Measurements from ENCODE around the gene VANGL2. TPM values are rescaled to one million over a fixed set of nuclear protein-coding genes. Genes with fewer than 3 reads are reported as not detected.

The VANGL2 gene
- total RNA-seq, 2 experiments from 2014 or later, result 1.5 to 2.6 TPM

GRCh38 chr1:160432371-160432786 lies 32.0 kb downstream of the VANGL2 start:
- TF ChIP-seq EZH2phosphoT487 (IDR thresholded peaks at IDR 0.05; ENCODE audit: borderline replicate concordance, low read depth, low read length) (no peak), CTCF (conservative IDR thresholded peaks at IDR 0.05; ENCODE audit: low read length) (no peak)
- intact Hi-C loops (cut with micrococcal nuclease; ENCODE audit: unreplicated experiment), result no loop called here
- Histone ChIP-seq H3K4me3 (ENCODE audit: low read depth, low read length, poor library complexity, severe bottlenecking) (peak overlapping the region; percentile 11), H4K20me1 (ENCODE audit: insufficient read depth, low read length) (no peaks in the 10 kb centered on the region), H3K79me2 (ENCODE audit: insufficient read depth, low read depth, low read length) (no peaks in the 10 kb centered on the region), H3K9me3 (ENCODE audit: low read length) (peaks cover 33% of the 10 kb centered on the region; the same call in 1 of the 2 replicates), H3K4me1 (ENCODE audit: insufficient read depth, low read length, poor library complexity, severe bottlenecking) (peaks cover 61% of the 10 kb centered on the region), H2AFZ (ENCODE audit: low read length) (peak overlapping the region; percentile 84; the same call in 1 of the 2 replicates), H3K9me2 (ENCODE audit: insufficient read depth, low read length) (no peaks in the 10 kb centered on the region), H3K36me3 (ENCODE audit: insufficient read depth, low read length) (peaks cover 17% of the 10 kb centered on the region), H3K27ac (ENCODE audit: low read depth, low read length, poor library complexity, severe bottlenecking) (peak overlapping the region; percentile 68), H3K4me2 (ENCODE audit: low read length) (peak overlapping the region; percentile 58)
- peak; percentile 72 for DNase-seq (ENCODE audit: low spot score)
- POLR2A ChIA-PET, result interaction anchor here (0.5 to 1.9 kb wide), 9 partner anchors 11 to 176 kb away, joined by 3 to 13 read pairs (median 4); partner anchors contain the start of gene SLAMF6
- CTCF ChIA-PET (ENCODE audit: unreplicated experiment), result no interaction called here
- no TSS peak for BruUV-seq (replicated peaks)

GRCh38 chr1:160436966-160437365 lies 36.6 kb downstream of the VANGL2 start:
- no peaks in the 10 kb centered on the region for H3K9me2 ChIP-seq (ENCODE audit: insufficient read depth, low read length)
- H3K4me3 ChIP-seq (ENCODE audit: low read depth, low read length, poor library complexity, severe bottlenecking), result no peak overlapping the region
- H3K36me3 ChIP-seq (ENCODE audit: insufficient read depth, low read length), result peaks cover 17% of the 10 kb centered on the region
- no peaks in the 10 kb centered on the region for H3K79me2 ChIP-seq (ENCODE audit: insufficient read depth, low read depth, low read length)
- TF ChIP-seq EZH2phosphoT487 (IDR thresholded peaks at IDR 0.05; ENCODE audit: borderline replicate concordance, low read depth, low read length), result no peak
- TF ChIP-seq CTCF (conservative IDR thresholded peaks at IDR 0.05; ENCODE audit: low read length), result no peak
- intact Hi-C loops (cut with micrococcal nuclease; ENCODE audit: unreplicated experiment), result no loop called here
- CTCF ChIA-PET (ENCODE audit: unreplicated experiment), result no interaction called here
- BruUV-seq (replicated peaks), result no TSS peak
- H4K20me1 ChIP-seq (ENCODE audit: insufficient read depth, low read length), result no peaks in the 10 kb centered on the region
- DNase-seq (ENCODE audit: low spot score), result no peak
- H3K4me1 ChIP-seq (ENCODE audit: insufficient read depth, low read length, poor library complexity, severe bottlenecking), result peaks cover 41% of the 10 kb centered on the region
- no peak overlapping the region for H3K27ac ChIP-seq (ENCODE audit: low read depth, low read length, poor library complexity, severe bottlenecking)
- POLR2A ChIA-PET, result interaction anchor here (0.5 to 1.2 kb wide), 3 partner anchors 29 to 183 kb away, joined by 3 to 4 read pairs (median 3); no protein-coding TSS in a partner anchor
- H3K4me2 ChIP-seq (ENCODE audit: low read length), result peak overlapping the region; percentile 95; the same call in 1 of the 2 replicates
- peak overlapping the region; percentile 99 for H2AFZ ChIP-seq (ENCODE audit: low read length)
- peaks cover 33% of the 10 kb centered on the region; the same call in 1 of the 2 replicates for H3K9me3 ChIP-seq (ENCODE audit: low read length)

Data from OCI-LY7 (cell line).